MV-4-11 (cell line): ENCODE measurements around the gene SDF4.
"Not testable (repeated sequence)": the region's sequence is repeated elsewhere in the genome, so short reads cannot be mapped to it uniquely, and the experiment has no call there.

Experiments
- DNase-seq: peaks from one replicate; lab custom pipeline; 2025; lab: John Stamatoyannopoulos, UW

The SDF4 gene

GRCh38 chr1:1179346-1179982, 52.3 kb downstream of the SDF4 start:
- no peak for DNase-seq

- DNase-seq = no peak
These were observed 52.9 kb downstream of the SDF4 start for GRCh38 chr1:1178794-1179331.

GRCh38 chr1:1177452-1178206, 54.2 kb downstream of the SDF4 start:
- DNase-seq = no peak

DNA sequence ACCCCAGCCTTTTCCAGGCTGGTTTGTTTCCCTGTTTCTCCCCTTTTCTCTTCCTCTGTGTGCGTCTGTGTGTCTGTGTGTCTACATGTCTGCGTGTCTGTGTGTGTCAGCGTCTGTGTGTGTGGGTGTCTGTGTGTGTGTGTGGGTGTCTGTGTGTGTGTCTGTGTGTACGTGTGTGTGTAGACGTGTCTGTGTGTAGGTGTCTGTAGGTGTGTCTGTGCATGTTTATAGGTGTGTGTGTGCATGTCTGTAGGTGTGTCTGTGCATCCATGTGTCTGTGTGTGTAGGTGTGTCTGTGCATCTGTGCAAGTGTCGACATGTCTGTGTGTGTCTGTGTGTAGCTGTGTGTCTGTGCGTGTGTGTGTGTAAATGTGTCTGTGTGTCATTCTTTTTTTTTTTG, 54.9 kb downstream of the SDF4 start:
- DNase-seq = no peak

- not testable (repeated sequence) for DNase-seq
These were observed 55.6 kb downstream of the SDF4 start for GRCh38 chr1:1176063-1176761.

DNA sequence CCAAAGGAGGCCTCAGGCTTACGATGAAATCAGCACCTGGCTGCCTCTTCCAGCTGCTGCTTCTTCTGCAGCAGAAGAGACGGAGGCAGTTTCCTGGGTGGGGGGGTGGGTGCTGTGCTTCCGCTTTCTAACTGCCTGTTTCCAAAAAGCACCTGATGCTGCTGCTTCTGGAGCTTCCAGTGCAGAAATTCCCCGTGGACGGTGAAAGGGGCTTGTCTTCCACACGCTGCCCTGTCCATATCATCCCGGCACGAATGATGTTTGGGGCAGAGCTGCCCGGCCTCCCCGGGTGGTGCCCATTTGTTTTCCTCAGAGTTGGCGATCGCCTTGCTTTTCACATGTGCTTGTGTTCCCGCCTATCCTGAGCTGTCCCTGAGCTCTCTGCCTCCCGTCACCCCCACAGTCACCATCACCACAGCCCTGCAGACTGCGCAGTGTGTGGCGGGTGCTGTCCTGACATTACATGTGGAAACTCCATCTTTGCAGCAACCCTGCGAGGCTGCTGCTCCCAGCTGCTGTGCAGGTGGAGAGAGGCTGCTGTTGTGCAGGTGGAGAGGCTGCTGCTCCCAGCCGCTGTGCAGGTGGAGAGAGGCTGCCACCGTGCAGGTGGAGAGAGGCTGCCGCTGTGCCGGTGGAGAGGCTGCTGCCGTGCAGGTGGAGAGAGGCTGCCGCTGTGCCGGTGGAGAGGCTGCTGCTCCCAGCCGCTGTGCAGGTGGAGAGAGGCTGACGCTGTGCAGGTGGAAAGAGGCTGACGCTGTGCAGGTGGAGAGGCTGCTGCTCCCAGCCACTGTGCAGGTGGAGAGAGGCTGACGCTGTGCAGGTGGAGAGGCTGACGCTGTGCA, 56.4 kb downstream of the SDF4 start:
- DNase-seq = no peak

DNA sequence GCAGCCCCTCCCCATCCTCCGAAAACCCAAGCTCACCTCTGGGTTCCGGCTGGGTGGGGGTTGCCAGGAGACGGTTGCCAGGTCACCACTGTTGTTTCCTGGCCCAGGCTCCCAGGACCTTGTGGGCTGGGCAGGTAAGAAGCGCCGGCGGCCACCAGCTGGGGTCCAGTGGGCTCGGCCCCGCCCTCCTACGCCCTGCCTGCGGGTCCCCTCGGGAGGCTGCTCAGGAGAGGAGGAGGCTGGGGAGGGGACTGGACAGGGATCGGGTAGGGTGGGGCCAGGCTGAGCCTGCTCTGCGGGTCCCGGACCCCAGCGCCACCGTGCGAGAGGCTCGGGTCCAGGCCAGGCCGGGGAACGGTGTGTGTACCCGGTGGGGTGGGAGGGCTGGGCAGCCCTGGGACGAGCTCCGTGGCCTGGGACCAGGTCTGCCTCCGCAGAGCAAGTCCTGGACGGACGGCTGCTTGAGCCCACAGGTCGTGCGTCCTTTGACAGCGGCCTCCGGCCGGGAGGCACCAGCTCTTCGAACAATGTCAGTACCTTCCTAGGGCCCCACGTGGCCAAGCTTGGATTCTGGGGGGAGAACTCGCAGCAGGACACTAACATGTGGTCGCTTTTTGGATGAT, 57.9 kb downstream of the SDF4 start, which contains the start of gene TTLL10:
TSS of gene TTLL10 (plus strand) at position 88 of the 623 bp plus-strand sequence. CDS start 5,336 bp downstream, outside the sequence.
- DNase-seq = no peak

GRCh38 chr1:1173061-1173792, 58.6 kb downstream of the SDF4 start:
- no peak for DNase-seq

DNA sequence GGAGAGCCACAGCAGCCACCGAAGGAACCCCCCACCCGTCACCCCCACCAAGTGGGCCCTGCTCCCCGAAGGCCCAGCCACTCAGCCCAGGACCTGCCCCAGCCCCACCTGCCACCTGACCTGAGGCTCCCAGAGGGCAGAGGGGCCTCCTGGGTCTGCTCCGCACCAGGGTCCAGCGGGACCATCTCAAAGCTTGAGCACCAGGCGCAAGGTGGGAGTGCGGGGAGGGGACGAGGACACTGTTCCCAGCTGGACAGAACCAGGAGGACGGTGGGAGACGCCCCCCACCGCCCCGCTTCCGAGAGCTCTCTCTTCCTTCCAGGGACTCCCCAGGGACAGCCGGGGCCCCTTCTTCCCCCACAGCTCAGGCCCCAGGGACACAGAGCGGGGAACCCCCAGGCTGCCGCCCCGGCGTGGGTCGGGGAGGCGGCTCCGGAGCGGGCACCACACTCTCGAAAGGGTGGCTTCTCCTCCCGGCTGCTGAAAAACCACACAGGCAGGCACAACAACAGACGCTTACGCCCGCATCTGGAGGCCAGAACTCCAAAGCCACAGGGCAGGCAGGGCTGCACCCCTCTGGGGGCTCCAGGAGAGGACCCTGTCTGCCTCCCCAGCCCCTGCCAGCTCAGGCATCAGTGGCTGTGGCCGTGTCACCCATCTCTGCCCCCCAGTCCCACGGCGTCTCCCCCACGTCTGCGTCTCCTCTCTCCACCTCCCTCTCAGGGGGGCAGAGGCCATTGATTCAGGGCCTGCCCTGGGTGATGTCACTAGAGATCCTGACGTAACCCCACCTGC, 60.1 kb downstream of the SDF4 start:
- no peak for DNase-seq

DNA sequence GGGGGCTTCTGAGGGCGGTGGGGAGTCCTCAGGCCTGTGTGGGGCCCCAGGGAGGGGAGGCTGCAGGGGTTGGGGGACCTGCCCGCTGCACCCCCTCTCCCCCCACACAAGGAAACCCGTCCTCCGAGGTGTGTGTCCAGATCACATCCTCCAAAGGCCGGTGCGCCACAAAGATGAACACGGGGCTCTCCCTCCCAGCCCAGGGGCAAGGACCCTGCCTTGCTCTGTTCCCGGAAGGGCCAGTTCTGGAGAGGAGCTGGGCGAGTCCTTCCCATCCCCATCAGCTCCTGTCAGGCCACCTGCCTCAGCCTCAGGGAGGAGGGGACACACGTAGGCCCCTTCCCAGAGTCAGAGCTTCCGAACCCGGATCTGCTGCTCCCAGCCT, 60.6 kb downstream of the SDF4 start:
- DNase-seq = no peak

DNA sequence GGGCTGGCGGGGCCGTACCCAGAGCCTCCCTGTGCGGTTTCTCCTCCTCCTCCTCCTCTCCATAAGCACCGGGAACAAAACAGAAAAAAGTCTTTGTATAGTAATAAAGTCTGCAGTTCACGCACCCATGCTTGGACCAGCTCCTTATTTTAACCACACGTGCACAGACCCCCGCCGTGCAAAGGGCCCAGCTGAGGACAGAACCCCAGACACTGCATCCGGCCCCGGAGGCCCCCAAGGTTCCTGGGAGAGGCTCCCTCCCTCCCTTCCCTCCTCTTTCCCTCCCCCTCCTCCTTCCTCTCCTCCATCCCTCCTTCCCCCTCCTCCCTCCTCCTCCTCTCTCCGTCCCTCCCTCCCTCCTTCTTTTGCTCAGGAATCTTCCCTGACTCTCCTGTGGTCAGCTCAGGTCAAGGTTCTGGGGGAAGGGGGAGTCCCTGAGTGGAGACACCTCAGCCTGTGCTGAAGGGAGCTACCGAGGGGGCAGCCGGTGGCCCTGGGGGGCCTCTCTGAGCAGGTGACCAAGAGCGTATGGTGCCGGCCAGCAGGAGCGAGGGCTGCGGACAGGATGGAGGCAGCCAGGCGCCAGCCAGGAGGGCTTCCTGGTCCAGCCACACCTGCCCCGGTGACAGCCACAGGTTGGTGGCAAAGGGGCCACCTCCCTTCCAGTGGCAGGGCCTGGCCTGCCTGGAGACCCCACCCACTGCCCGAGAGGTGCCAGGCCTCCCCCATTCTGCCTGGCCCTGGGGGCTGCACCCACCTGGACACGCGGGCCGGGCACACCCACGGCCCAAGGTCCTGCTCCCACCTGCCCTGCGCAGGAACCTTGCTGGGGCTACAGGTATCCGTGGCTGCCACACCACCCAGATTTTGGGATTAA, 61.3 kb downstream of the SDF4 start:
- DNase-seq = no peak

DNA sequence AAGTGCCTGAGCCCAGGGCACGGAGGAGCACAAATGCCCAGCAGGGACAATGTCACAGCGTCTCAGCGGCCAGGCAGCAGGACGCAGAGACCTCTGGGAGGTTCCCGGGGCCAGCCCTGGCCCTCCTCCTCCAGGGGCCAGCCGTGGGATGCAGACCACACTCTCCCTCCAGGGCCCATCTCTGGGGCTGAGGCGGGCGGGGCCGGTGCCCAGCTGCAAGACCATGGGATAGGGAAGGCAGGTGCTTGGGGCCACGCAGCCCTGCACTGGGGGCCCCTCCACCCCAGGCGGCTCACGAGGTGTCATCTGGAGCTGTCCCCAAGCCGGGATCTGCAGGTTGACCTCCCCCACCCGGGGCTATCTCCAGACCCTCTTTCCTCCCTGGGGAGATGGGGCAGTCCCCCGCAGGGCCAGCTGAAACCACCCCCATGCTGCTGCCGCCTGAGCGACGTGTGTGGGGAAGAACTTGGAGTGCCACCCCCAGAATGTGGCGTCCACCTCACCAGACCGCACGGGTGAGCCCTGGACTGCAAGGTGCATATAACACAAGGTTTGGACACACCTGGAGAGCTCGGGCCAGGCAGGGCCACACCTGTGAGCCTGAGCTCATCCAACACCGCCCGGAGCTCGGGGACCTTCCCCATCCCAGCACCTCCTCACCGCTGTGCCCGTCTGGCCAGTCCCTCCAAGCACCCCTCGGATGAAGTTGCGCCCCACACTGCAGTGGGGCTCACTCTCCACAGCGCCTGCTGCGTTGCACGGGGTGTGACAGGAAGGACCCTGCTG, 62.2 kb downstream of the SDF4 start:
- no peak for DNase-seq

- DNase-seq = no peak
These were observed 63.1 kb downstream of the SDF4 start for GRCh38 chr1:1168451-1169411.

- no peak for DNase-seq
These were observed 63.9 kb downstream of the SDF4 start for GRCh38 chr1:1167841-1168450.

DNA sequence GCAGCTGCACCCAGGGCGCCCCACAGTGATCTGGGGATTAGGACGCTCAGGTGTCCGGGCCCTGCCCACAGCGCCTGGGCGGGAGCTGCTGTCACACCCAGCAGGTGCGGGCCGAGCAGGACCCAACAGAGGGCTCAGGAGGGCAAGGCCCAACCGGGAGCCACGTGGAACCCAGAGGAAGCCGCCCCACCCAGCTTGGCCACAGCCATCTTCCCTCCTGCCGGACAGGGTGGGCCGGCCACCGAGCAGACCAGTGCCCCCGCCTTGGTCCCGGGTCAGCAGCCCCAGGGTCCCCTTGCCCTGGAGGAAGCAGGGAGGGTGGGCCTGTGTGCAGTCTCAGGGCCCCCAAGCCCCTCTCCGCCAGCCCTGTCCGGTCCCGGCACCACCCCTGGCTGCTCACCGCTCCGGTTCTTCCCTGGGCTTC, 64.4 kb downstream of the SDF4 start:
- DNase-seq = no peak
